ENCODE data around the gene HABP2. TPM values are rescaled to one million over a fixed set of nuclear protein-coding genes. Genes with fewer than 3 reads are reported as not detected.

The HABP2 gene
- polyA plus RNA-seq, 1 donor from 2014 or later: not detected

DNA sequence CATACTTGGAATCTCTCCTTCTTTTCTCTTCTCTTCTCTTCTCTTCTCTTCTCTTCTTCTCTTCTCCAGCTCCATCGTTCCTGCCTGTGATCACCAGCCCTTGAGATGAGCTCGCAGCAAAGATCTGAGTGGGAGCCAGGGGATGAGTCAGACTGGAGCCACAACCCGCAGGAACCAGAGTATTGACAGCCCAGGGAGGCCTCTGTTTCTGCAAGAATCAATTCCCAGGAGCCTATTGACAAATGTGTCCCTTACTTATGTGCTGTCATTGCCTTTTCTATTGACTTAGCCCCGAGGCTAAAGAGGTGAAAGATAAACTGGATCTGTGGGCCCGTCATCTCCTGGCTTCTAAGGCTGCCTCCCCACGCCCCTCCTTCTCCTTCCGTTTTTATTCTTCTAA lies 13.1 kb upstream of the HABP2 start:
- Histone ChIP-seq H3K4me2 (ENCODE audit: low read length) (no peak overlapping the region), H4K20me1 (ENCODE audit: insufficient read depth) (no peaks in the 10 kb centered on the region)
- TF ChIP-seq, protein P1, sequence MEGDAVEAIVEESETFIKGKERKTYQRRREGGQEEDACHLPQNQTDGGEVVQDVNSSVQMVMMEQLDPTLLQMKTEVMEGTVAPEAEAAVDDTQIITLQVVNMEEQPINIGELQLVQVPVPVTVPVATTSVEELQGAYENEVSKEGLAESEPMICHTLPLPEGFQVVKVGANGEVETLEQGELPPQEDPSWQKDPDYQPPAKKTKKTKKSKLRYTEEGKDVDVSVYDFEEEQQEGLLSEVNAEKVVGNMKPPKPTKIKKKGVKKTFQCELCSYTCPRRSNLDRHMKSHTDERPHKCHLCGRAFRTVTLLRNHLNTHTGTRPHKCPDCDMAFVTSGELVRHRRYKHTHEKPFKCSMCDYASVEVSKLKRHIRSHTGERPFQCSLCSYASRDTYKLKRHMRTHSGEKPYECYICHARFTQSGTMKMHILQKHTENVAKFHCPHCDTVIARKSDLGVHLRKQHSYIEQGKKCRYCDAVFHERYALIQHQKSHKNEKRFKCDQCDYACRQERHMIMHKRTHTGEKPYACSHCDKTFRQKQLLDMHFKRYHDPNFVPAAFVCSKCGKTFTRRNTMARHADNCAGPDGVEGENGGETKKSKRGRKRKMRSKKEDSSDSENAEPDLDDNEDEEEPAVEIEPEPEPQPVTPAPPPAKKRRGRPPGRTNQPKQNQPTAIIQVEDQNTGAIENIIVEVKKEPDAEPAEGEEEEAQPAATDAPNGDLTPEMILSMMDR (IDR thresholded peaks at IDR 0.05; ENCODE audit: poor library complexity, severe bottlenecking): no peak
- TF ChIP-seq POLR2AphosphoS5 (IDR thresholded peaks at IDR 0.05) (no peak), RAD21 (conservative IDR thresholded peaks at IDR 0.05) (no peak), MXI1 (conservative IDR thresholded peaks at IDR 0.05; ENCODE audit: poor library complexity, severe bottlenecking) (no peak), EZH2 (IDR thresholded peaks at IDR 0.05; ENCODE audit: borderline replicate concordance, insufficient read depth, low read length, poor library complexity, severe bottlenecking) (no peak), TAF1 (IDR thresholded peaks at IDR 0.05; ENCODE audit: low read depth) (no peak), EP300 (conservative IDR thresholded peaks at IDR 0.05; ENCODE audit: poor library complexity, severe bottlenecking) (no peak), SMC3 (conservative IDR thresholded peaks at IDR 0.05; ENCODE audit: poor library complexity) (no peak)
- TF ChIP-seq, protein P2, sequence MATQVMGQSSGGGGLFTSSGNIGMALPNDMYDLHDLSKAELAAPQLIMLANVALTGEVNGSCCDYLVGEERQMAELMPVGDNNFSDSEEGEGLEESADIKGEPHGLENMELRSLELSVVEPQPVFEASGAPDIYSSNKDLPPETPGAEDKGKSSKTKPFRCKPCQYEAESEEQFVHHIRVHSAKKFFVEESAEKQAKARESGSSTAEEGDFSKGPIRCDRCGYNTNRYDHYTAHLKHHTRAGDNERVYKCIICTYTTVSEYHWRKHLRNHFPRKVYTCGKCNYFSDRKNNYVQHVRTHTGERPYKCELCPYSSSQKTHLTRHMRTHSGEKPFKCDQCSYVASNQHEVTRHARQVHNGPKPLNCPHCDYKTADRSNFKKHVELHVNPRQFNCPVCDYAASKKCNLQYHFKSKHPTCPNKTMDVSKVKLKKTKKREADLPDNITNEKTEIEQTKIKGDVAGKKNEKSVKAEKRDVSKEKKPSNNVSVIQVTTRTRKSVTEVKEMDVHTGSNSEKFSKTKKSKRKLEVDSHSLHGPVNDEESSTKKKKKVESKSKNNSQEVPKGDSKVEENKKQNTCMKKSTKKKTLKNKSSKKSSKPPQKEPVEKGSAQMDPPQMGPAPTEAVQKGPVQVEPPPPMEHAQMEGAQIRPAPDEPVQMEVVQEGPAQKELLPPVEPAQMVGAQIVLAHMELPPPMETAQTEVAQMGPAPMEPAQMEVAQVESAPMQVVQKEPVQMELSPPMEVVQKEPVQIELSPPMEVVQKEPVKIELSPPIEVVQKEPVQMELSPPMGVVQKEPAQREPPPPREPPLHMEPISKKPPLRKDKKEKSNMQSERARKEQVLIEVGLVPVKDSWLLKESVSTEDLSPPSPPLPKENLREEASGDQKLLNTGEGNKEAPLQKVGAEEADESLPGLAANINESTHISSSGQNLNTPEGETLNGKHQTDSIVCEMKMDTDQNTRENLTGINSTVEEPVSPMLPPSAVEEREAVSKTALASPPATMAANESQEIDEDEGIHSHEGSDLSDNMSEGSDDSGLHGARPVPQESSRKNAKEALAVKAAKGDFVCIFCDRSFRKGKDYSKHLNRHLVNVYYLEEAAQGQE (IDR thresholded peaks at IDR 0.05; ENCODE audit: borderline replicate concordance): no peak

DNA sequence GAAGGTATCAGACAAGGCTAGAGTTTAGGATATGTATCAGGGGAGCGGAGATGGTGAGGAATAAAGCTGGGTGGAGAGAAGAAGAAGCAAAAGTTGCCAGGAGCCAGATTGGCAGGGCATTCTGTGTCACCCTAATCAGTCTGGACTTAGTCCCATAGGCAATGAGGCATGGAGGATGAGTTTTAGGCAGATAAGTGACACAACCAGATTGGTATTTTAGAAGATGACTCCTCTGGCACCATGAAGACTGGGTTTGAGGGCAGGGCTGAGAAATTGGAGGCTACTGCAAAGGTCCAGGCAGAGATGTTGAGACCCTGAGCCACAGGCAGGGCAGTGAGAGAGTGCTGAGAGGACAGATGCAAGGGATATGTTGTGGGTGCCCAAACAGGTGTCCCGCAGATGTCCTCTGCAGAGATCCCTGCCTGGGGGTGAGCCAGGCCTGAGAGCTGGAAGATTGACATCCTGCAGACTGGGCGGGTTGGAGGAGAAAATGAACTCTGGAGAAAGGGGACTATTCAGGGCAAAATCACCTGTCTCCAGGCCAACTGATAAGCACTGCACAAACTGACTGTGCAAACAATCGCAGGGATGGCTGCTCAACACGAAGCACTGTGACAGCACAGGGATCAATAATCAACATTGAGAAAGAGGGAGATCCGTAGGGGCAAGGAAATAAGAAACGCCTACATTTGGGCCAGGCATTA lies 11.9 kb upstream of the HABP2 start:
- H3K4me3 ChIP-seq (ENCODE audit: low read length): no peak overlapping the region
- H3K9me3 ChIP-seq (ENCODE audit: low read length): no peaks in the 10 kb centered on the region
- no peak overlapping the region for H3K27ac ChIP-seq (ENCODE audit: low read length)
- H3K79me2 ChIP-seq (replicated peaks; ENCODE audit: insufficient read depth, low read length): no peaks in the 10 kb centered on the region
- TF ChIP-seq MXI1 (conservative IDR thresholded peaks at IDR 0.05; ENCODE audit: poor library complexity, severe bottlenecking) (no peak), TAF1 (IDR thresholded peaks at IDR 0.05; ENCODE audit: low read depth) (no peak), EP300 (conservative IDR thresholded peaks at IDR 0.05; ENCODE audit: poor library complexity, severe bottlenecking) (no peak), RAD21 (conservative IDR thresholded peaks at IDR 0.05) (no peak), SMC3 (conservative IDR thresholded peaks at IDR 0.05; ENCODE audit: poor library complexity) (no peak), POLR2AphosphoS5 (IDR thresholded peaks at IDR 0.05) (no peak), EZH2 (IDR thresholded peaks at IDR 0.05; ENCODE audit: borderline replicate concordance, insufficient read depth, low read length, poor library complexity, severe bottlenecking) (no peak)
- TF ChIP-seq, protein P2 (IDR thresholded peaks at IDR 0.05; ENCODE audit: borderline replicate concordance): no peak
- TF ChIP-seq, protein P1 (IDR thresholded peaks at IDR 0.05; ENCODE audit: poor library complexity, severe bottlenecking): no peak
- no peak overlapping the region for H3K4me2 ChIP-seq (ENCODE audit: low read length)
- H3K36me3 ChIP-seq (ENCODE audit: insufficient read depth, low read length): no peaks in the 10 kb centered on the region
- no peak overlapping the region for H3K9ac ChIP-seq (ENCODE audit: low read length)
- no peaks in the 10 kb centered on the region for H3F3A ChIP-seq (ENCODE audit: insufficient read depth, low read length, poor library complexity, severe bottlenecking)
- no peaks in the 10 kb centered on the region for H3K27me3 ChIP-seq (ENCODE audit: insufficient read depth, low read depth, low read length)
- H4K20me1 ChIP-seq (ENCODE audit: insufficient read depth): no peaks in the 10 kb centered on the region
- no peak overlapping the region for H2AFZ ChIP-seq (ENCODE audit: low read depth, low read length)
- no peaks in the 10 kb centered on the region for H3K9me2 ChIP-seq (ENCODE audit: insufficient read depth, low read length)

More for the DNA sequence above, 13.1 kb upstream of the HABP2 start:
- Histone ChIP-seq H3K79me2 (replicated peaks; ENCODE audit: insufficient read depth, low read length) (no peaks in the 10 kb centered on the region), H2AFZ (ENCODE audit: low read depth, low read length) (no peak overlapping the region), H3K9me2 (ENCODE audit: insufficient read depth, low read length) (no peaks in the 10 kb centered on the region), H3K27ac (ENCODE audit: low read length) (no peak overlapping the region), H3F3A (ENCODE audit: insufficient read depth, low read length, poor library complexity, severe bottlenecking) (no peaks in the 10 kb centered on the region), H3K36me3 (ENCODE audit: insufficient read depth, low read length) (no peaks in the 10 kb centered on the region), H3K4me3 (ENCODE audit: low read length) (no peak overlapping the region), H3K9me3 (ENCODE audit: low read length) (no peaks in the 10 kb centered on the region), H3K9ac (ENCODE audit: low read length) (no peak overlapping the region), H3K27me3 (ENCODE audit: insufficient read depth, low read depth, low read length) (no peaks in the 10 kb centered on the region)
